ENCODE results near the gene HID1. TPM values are rescaled to one million over a fixed set of nuclear protein-coding genes. Genes with fewer than 3 reads are reported as not detected.
A peak's percentile ranks its signal among the peaks of the same experiment; 100 is the strongest.
"Not testable (repeated sequence)": the region's sequence is repeated elsewhere in the genome, so short reads cannot be mapped to it uniquely, and the experiment has no call there.

HID1 gene
- total RNA-seq, 1 experiment from 2014 or later = not detected

GRCh38 chr17:74969501-74969900 is 3.1 kb downstream of the HID1 start:
- H3K4me2 ChIP-seq (ENCODE audit: low read depth, low read length, poor library complexity, severe bottlenecking); H3K79me2 ChIP-seq (ENCODE audit: low read length); H3K27me3 ChIP-seq (ENCODE audit: low read length); H3K4me1 ChIP-seq (ENCODE audit: low read length); H3K36me3 ChIP-seq (ENCODE audit: insufficient read depth, low read length); H4K20me1 ChIP-seq (ENCODE audit: insufficient read depth, low read depth, low read length); H3K9me2 ChIP-seq (replicated peaks; ENCODE audit: insufficient read depth, low read length); H3K27ac ChIP-seq (ENCODE audit: low read length); DNase-seq; H3K4me3 ChIP-seq (ENCODE audit: low read length); H3K9me3 ChIP-seq (ENCODE audit: low read length); H3K9ac ChIP-seq (ENCODE audit: low read length); H2AFZ ChIP-seq (ENCODE audit: low read length): not testable (repeated sequence)

- H3K27ac ChIP-seq (ENCODE audit: low read length) = no peak overlapping the region
- H3K9me3 ChIP-seq (ENCODE audit: low read length) = no peaks in the 10 kb centered on the region
- no peak overlapping the region for H3K9ac ChIP-seq (ENCODE audit: low read length)
- no peaks in the 10 kb centered on the region for H3K36me3 ChIP-seq (ENCODE audit: insufficient read depth, low read length)
- DNase-seq = no peak
- no peaks in the 10 kb centered on the region for H4K20me1 ChIP-seq (ENCODE audit: insufficient read depth, low read depth, low read length)
- no peaks in the 10 kb centered on the region for H3K27me3 ChIP-seq (ENCODE audit: low read length)
- H3K9me2 ChIP-seq (replicated peaks; ENCODE audit: insufficient read depth, low read length) = no peaks in the 10 kb centered on the region
- H3K4me1 ChIP-seq (ENCODE audit: low read length) = no peaks in the 10 kb centered on the region
- H3K79me2 ChIP-seq (ENCODE audit: low read length) = no peaks in the 10 kb centered on the region
- H3K4me3 ChIP-seq (ENCODE audit: low read length) = no peak overlapping the region
- H3K4me2 ChIP-seq (ENCODE audit: low read depth, low read length, poor library complexity, severe bottlenecking) = no peak overlapping the region
- no peak overlapping the region for H2AFZ ChIP-seq (ENCODE audit: low read length)
Observed at GRCh38 chr17:74968361-74968780, 4.2 kb downstream of the HID1 start.

- no peaks in the 10 kb centered on the region for H3K9me2 ChIP-seq (replicated peaks; ENCODE audit: insufficient read depth, low read length)
- no peak overlapping the region for H3K9ac ChIP-seq (ENCODE audit: low read length)
- H2AFZ ChIP-seq (ENCODE audit: low read length) = no peak overlapping the region
- H3K4me2 ChIP-seq (ENCODE audit: low read depth, low read length, poor library complexity, severe bottlenecking) = no peak overlapping the region
- H3K4me1 ChIP-seq (ENCODE audit: low read length) = peaks cover 7% of the 10 kb centered on the region
- H3K9me3 ChIP-seq (ENCODE audit: low read length) = no peaks in the 10 kb centered on the region
- H3K27me3 ChIP-seq (ENCODE audit: low read length) = no peaks in the 10 kb centered on the region
- no peaks in the 10 kb centered on the region for H4K20me1 ChIP-seq (ENCODE audit: insufficient read depth, low read depth, low read length)
- H3K27ac ChIP-seq (ENCODE audit: low read length) = no peak overlapping the region
- no peaks in the 10 kb centered on the region for H3K36me3 ChIP-seq (ENCODE audit: insufficient read depth, low read length)
- H3K79me2 ChIP-seq (ENCODE audit: low read length) = no peaks in the 10 kb centered on the region
- no peak for DNase-seq
- no peak overlapping the region for H3K4me3 ChIP-seq (ENCODE audit: low read length)
Observed at GRCh38 chr17:74964988-74965622, 7.5 kb downstream of the HID1 start.

GRCh38 chr17:74964246-74964761 is 8.3 kb downstream of the HID1 start:
- no peaks in the 10 kb centered on the region for H3K36me3 ChIP-seq (ENCODE audit: insufficient read depth, low read length)
- H3K9me2 ChIP-seq (replicated peaks; ENCODE audit: insufficient read depth, low read length) = no peaks in the 10 kb centered on the region
- H3K9ac ChIP-seq (ENCODE audit: low read length) = no peak overlapping the region
- DNase-seq = no peak
- H3K4me1 ChIP-seq (ENCODE audit: low read length) = peaks cover 7% of the 10 kb centered on the region
- no peaks in the 10 kb centered on the region for H3K79me2 ChIP-seq (ENCODE audit: low read length)
- H3K9me3 ChIP-seq (ENCODE audit: low read length) = no peaks in the 10 kb centered on the region
- H2AFZ ChIP-seq (ENCODE audit: low read length) = no peak overlapping the region
- no peaks in the 10 kb centered on the region for H4K20me1 ChIP-seq (ENCODE audit: insufficient read depth, low read depth, low read length)
- no peak overlapping the region for H3K4me3 ChIP-seq (ENCODE audit: low read length)
- no peaks in the 10 kb centered on the region for H3K27me3 ChIP-seq (ENCODE audit: low read length)
- no peak overlapping the region for H3K27ac ChIP-seq (ENCODE audit: low read length)
- no peak overlapping the region for H3K4me2 ChIP-seq (ENCODE audit: low read depth, low read length, poor library complexity, severe bottlenecking)

GRCh38 chr17:74963656-74964055 is 8.9 kb downstream of the HID1 start:
- peaks cover 7% of the 10 kb centered on the region for H3K4me1 ChIP-seq (ENCODE audit: low read length)
- H3K9me2 ChIP-seq (replicated peaks; ENCODE audit: insufficient read depth, low read length) = no peaks in the 10 kb centered on the region
- no peaks in the 10 kb centered on the region for H4K20me1 ChIP-seq (ENCODE audit: insufficient read depth, low read depth, low read length)
- no peak overlapping the region for H3K4me3 ChIP-seq (ENCODE audit: low read length)
- peak; percentile 51 for DNase-seq
- no peaks in the 10 kb centered on the region for H3K79me2 ChIP-seq (ENCODE audit: low read length)
- H3K9ac ChIP-seq (ENCODE audit: low read length) = no peak overlapping the region
- no peaks in the 10 kb centered on the region for H3K9me3 ChIP-seq (ENCODE audit: low read length)
- H3K27me3 ChIP-seq (ENCODE audit: low read length) = no peaks in the 10 kb centered on the region
- H3K27ac ChIP-seq (ENCODE audit: low read length) = no peak overlapping the region
- H2AFZ ChIP-seq (ENCODE audit: low read length) = no peak overlapping the region
- no peak overlapping the region for H3K4me2 ChIP-seq (ENCODE audit: low read depth, low read length, poor library complexity, severe bottlenecking)
- H3K36me3 ChIP-seq (ENCODE audit: insufficient read depth, low read length) = no peaks in the 10 kb centered on the region

- no peak overlapping the region for H3K4me3 ChIP-seq (ENCODE audit: low read length)
- no peak overlapping the region for H3K27ac ChIP-seq (ENCODE audit: low read length)
- no peak overlapping the region for H3K9ac ChIP-seq (ENCODE audit: low read length)
Observed at GRCh38 chr17:74962622-74963394, 9.8 kb downstream of the HID1 start.

GRCh38 chr17:74961657-74962350 is 10.8 kb downstream of the HID1 start:
- H3K9ac ChIP-seq (ENCODE audit: low read length) = no peak overlapping the region
- H3K36me3 ChIP-seq (ENCODE audit: insufficient read depth, low read length) = no peaks in the 10 kb centered on the region
- peaks cover 7% of the 10 kb centered on the region for H3K4me1 ChIP-seq (ENCODE audit: low read length)
- no peaks in the 10 kb centered on the region for H3K79me2 ChIP-seq (ENCODE audit: low read length)
- peak; percentile 91 for DNase-seq
- H3K4me3 ChIP-seq (ENCODE audit: low read length) = no peak overlapping the region
- no peaks in the 10 kb centered on the region for H3K9me2 ChIP-seq (replicated peaks; ENCODE audit: insufficient read depth, low read length)
- no peak overlapping the region for H3K27ac ChIP-seq (ENCODE audit: low read length)
- no peaks in the 10 kb centered on the region for H3K27me3 ChIP-seq (ENCODE audit: low read length)
- no peaks in the 10 kb centered on the region for H3K9me3 ChIP-seq (ENCODE audit: low read length)
- H2AFZ ChIP-seq (ENCODE audit: low read length) = no peak overlapping the region
- no peak overlapping the region for H3K4me2 ChIP-seq (ENCODE audit: low read depth, low read length, poor library complexity, severe bottlenecking)
- no peaks in the 10 kb centered on the region for H4K20me1 ChIP-seq (ENCODE audit: insufficient read depth, low read depth, low read length)

More at GRCh38 chr17:74962622-74963394, 9.8 kb downstream of the HID1 start:
- H3K9me2 ChIP-seq (replicated peaks; ENCODE audit: insufficient read depth, low read length) = no peaks in the 10 kb centered on the region
- H3K4me2 ChIP-seq (ENCODE audit: low read depth, low read length, poor library complexity, severe bottlenecking) = no peak overlapping the region
- H2AFZ ChIP-seq (ENCODE audit: low read length) = no peak overlapping the region
- H3K36me3 ChIP-seq (ENCODE audit: insufficient read depth, low read length) = no peaks in the 10 kb centered on the region
- peaks cover 7% of the 10 kb centered on the region for H3K4me1 ChIP-seq (ENCODE audit: low read length)
- H3K79me2 ChIP-seq (ENCODE audit: low read length) = no peaks in the 10 kb centered on the region
- H3K27me3 ChIP-seq (ENCODE audit: low read length) = no peaks in the 10 kb centered on the region
- no peaks in the 10 kb centered on the region for H3K9me3 ChIP-seq (ENCODE audit: low read length)
- H4K20me1 ChIP-seq (ENCODE audit: insufficient read depth, low read depth, low read length) = no peaks in the 10 kb centered on the region
- DNase-seq = no peak
